GM04503 (cell line): Measurements from ENCODE around the gene UBB.
"Not testable (repeated sequence)": the region's sequence is repeated elsewhere in the genome, so short reads cannot be mapped to it uniquely, and the experiment has no call there.

Experiments used
- DNase-seq: peaks from one replicate; pipeline ENCODE4 v3.0.0-alpha.2; 2012; ENCODE audit warnings: low read depth

Gene UBB

GRCh38 chr17:16374146-16374938 lies 6.5 kb upstream of the UBB start:
- no peak for DNase-seq

- DNase-seq: no peak
Observed at GRCh38 chr17:16377941-16378341, 3.0 kb upstream of the UBB start.

GRCh38 chr17:16378636-16379282 lies 2.1 kb upstream of the UBB start:
- no peak for DNase-seq

- no peak for DNase-seq
Observed at GRCh38 chr17:16379654-16380053, 1.2 kb upstream of the UBB start.

GRCh38 chr17:16381496-16381820 lies 567 bp downstream of the UBB start:
- no peak for DNase-seq

GRCh38 chr17:16383216-16383615 lies 2.3 kb downstream of the UBB start:
- no peak for DNase-seq

- DNase-seq: no peak
Observed at GRCh38 chr17:16383772-16384287, 2.9 kb downstream of the UBB start.

- no peak for DNase-seq
Observed at GRCh38 chr17:16384557-16384956, 3.7 kb downstream of the UBB start.

- DNase-seq: not testable (repeated sequence)
Observed at GRCh38 chr17:16386126-16386507, 5.2 kb downstream of the UBB start.

- no peak for DNase-seq
Observed at GRCh38 chr17:16391451-16391850, 10.6 kb downstream of the UBB start.

- DNase-seq: not testable (repeated sequence)
Observed at GRCh38 chr17:16392491-16392890, 11.6 kb downstream of the UBB start.

GRCh38 chr17:16395887-16396286 lies 15.0 kb downstream of the UBB start:
- DNase-seq: not testable (repeated sequence)

- not testable (repeated sequence) for DNase-seq
Observed at GRCh38 chr17:16396693-16397092, 15.8 kb downstream of the UBB start.

GRCh38 chr17:16398270-16399267 lies 17.7 kb downstream of the UBB start:
- no peak for DNase-seq

GRCh38 chr17:16403847-16404246 lies 23.0 kb downstream of the UBB start:
- not testable (repeated sequence) for DNase-seq

- no peak for DNase-seq
Observed at GRCh38 chr17:16406742-16407674, 26.1 kb downstream of the UBB start.

GRCh38 chr17:16407911-16408588 lies 27.2 kb downstream of the UBB start:
- no peak for DNase-seq

GRCh38 chr17:16415031-16415924 lies 34.4 kb downstream of the UBB start, which contains the start of gene TRPV2:
Gene TRPV2, plus strand, starts transcription at chr17:16415571. Its CDS starts 2,098 bp downstream, at chr17:16417669.
- DNase-seq: no peak

- no peak for DNase-seq
Observed at GRCh38 chr17:16417399-16417798, 36.5 kb downstream of the UBB start.
